Mesenteric fat pad (tissue), 1 donor: ENCODE measurements around the gene SPEN. TPM values are rescaled to one million over a fixed set of nuclear protein-coding genes. Genes with fewer than 3 reads are reported as not detected.

Source experiments
- DNase-seq: peaks from one replicate; pipeline ENCODE4 v3.0.0-alpha.2; 2020; ENCODE audit warnings: low spot score
- total RNA-seq: library from RNA; stranded (reverse); fragmentation: NEBNext Ultra II Directional; extraction: Animal tissue kit (Norgen Biotek cat#: 25700); gene quantifications from one replicate; pipeline ENCODE4 v1.2.1, GENCODE V29; 2021
- donor health status: DM: yes; HTN: yes; CAD: no.

The SPEN gene
- total RNA-seq, 1 donor from 2014 or later = 92.0 TPM

GRCh38 chr1:15959424-15959823 lies 111.9 kb downstream of the SPEN start:
- DNase-seq = no peak

- DNase-seq = no peak
Measured at GRCh38 chr1:15959827-15960446, 112.4 kb downstream of the SPEN start.

DNA sequence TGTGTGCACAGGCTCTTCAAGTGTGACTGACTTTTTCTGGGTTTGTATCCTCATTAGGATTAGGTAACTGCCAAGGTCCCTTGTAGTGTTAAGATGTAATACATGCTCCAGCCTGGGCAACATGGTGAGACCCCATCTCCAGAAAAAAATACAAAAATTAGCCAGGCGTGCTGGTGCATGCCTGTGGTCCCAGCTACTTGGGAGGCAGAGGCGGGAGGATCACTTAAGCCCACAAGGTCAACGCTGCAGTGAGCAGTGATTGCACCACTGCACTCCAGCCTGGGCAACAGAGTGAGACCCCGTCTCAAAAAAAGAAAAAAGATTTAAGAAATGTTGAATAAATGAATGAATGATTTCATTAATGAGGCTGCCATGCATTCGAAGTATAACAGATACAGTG lies 113.3 kb downstream of the SPEN start:
- DNase-seq = peak; percentile 20

DNA sequence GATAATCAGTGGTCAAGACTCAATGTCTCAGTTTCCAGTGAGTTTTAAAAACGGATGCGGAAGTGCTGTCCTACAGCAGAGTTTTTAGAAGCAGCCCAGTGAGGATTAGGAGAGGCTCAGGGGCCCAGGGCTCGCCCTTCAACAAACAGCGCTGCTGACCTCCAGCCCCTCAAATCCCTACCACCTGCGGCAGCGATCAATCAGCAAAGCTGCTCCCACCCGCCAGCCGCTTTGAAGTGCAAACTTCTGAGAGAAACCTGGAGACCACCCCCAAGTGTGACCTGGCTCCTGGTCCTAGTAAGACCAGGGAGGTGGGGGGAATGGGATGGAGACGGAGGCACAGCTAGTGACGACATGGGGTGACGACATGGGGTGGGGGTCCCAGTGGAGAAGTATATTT lies 114.0 kb downstream of the SPEN start:
- DNase-seq = no peak

GRCh38 chr1:15962176-15962575 lies 114.7 kb downstream of the SPEN start:
- no peak for DNase-seq

- no peak for DNase-seq
Measured at GRCh38 chr1:15962671-15963362, 115.3 kb downstream of the SPEN start.

GRCh38 chr1:15963363-15963967 lies 116.0 kb downstream of the SPEN start:
- DNase-seq = no peak

GRCh38 chr1:15963968-15964648 lies 116.6 kb downstream of the SPEN start:
- DNase-seq = no peak

GRCh38 chr1:15965228-15965767 lies 117.8 kb downstream of the SPEN start:
- DNase-seq = no peak

DNA sequence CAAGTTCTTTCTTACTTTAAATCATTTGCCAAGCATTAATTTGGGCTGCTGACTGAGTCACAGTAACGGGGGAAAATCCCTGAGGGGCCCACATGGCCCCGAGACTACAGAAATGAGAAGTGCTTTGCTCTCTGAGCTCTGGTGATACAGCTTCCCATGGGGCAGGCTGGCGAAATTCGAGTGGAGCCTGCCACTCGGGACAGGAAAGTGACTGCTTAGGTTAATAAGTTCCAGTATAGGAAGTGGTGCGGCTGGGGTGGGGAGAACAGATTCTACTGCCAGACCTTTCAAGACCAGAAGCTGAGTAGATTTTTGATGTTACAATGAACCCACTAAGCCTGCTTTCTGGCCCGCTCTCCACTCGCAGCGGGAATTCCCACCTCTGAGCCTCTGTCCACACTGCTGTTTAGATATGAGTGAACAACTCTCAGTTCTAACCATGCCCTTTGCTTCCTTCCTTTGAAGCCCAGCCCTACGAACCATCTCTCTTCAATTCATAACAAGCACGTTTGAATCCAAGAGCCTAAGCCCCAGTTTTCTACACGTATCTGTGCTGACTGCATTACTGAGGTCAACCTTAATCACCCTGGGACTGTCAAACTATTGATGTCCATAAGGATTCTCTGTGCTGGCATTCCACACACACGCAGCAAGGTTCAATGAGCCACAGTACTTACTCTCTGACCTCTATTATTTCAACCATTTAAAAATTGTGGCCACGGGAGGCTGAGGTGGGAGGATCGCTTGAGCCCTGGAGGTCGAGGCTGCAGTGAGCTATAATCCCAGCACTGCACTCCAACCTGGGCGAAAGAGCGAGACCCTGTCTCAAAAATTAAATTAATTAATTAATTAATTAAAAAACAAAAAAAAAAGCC lies 118.8 kb downstream of the SPEN start:
- DNase-seq = no peak

- DNase-seq = no peak
Measured at GRCh38 chr1:15966956-15967344, 119.4 kb downstream of the SPEN start.

GRCh38 chr1:15968172-15968571 lies 120.7 kb downstream of the SPEN start:
- no peak for DNase-seq

DNA sequence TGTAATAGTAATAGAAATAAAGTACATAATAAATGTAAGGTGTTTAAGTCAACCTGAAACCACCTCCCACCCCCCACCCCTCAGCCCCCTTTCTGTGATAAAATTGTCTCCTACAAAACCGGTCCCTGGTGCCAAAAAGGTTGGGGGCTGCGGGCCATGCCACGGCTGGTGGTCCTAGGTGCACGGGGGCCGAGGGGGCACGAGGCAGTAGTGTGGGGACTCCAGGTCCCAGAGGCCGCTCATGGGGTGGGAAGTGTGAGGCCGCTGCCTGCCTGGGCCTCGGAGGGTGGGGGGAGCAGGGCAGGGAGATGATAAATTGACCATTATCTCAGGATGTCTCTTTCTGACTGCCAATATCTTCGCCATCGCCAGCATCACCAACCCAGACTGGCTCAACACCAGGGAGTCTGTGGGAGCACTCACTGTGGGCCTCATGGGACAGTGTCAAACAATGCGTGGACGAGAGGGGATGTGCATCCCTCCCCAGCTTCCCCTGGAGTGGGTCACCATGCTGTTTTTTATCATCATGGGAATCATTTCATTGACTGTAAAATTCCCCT lies 121.9 kb downstream of the SPEN start:
- DNase-seq = no peak

- no peak for DNase-seq
Measured at GRCh38 chr1:15970911-15971310, 123.4 kb downstream of the SPEN start.

DNA sequence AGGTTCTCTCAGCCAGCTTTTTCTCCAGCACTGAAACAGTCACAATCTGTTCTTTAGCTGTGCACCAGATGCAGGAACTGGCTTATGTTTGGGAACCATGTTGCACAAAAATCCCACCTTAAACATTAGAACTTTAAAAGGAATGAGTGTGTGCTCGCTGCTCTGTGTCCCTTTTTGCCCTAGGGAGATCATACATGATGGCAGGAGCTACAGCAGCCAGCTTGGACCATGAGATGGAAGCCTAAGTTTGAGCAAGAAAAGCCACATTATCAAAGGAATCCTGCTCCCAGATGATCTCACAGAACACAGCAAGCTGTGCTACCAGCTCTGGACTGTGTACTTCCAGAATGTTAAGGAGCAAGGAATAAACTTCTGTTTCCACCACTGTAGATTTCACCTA lies 124.9 kb downstream of the SPEN start:
- DNase-seq = no peak

DNA sequence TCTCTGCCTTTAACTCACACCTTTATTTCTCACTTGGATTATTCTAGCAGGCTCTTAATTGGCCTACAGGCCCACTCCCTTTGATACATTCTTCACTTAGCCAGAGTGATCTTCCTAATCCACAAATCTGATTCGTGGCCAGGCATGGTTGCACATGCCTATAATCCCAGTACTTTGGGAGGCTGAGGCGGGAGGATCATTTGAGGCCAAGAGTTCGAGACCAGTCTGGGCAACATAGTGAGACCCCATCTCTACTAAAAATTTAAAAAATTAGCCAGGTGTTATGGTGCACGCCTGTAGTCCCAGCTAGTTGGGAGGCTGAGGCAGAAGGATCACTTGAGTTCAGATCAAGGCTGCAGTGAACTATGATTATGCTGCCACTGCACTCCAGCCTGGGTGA lies 126.3 kb downstream of the SPEN start:
- DNase-seq = no peak

- DNase-seq = no peak
Measured at GRCh38 chr1:15974855-15975254, 127.3 kb downstream of the SPEN start.

DNA sequence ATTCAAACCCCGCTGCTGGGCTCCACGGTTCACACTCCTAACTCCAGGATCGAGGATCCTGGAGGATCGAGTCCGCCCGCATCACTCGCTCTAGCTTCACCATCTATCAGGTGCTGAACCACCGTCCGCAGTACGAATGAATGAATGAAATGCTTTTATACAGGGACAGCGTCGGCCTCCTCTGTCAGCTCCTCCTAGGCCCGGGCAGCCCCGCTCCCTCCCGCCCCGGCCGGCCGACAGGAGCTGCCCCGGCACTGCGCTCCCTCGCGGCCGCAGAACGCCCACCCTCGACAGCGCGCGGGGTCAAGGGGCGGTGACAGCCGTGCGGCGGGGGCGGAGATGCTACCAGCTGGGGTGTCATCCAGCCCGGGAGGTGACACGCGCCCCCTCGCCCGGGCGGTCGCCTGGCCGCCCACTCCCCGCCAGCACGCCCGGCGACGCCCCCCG lies 127.9 kb downstream of the SPEN start:
- no peak for DNase-seq

DNA sequence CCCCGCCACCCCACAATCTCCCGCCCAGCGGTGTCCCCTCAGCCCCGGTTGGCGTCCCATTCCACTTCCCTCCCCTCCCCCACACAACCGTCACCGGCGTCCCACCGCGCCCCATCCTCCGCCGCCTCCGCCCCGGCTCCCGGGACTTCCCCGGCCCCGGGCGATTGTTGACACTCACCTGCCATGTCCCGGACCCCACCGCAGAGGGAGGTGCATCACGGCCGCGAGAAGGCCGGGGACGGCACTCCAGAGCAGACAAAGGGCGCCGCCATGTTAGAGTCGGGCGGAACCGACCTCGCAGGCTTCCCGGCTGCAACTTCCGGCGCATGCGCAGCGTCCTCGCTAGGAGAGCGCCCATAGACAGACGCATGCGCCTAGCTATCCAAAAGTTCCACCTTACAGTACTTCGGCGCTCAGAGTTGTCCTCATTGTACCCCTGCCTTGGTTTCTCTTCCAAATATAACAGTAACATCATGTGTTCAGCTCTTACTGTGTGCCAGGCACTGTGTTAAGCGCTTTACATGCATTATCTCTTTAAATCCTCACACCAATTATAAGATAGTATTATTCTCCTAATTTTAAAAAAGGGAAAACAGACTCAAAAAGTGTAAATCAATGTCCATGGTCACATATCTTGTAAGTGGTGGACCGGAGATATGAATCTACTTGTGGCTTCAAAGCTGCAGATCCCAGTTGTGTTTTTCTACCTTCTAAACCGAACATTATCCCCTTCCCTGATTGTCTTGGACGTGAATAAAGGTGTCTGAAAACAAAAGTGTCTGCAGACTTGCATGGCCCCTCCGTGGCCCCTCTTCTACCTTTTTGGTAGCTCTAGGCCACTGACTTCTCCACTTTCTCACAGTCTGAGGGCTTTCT lies 128.5 kb downstream of the SPEN start, which contains the start of gene ZBTB17:
TSS of gene ZBTB17 (minus strand) at position 297 of the 876 bp plus-strand sequence. CDS start 27,606 bp downstream, outside the sequence.
- peak; percentile 99 for DNase-seq
